ENCODE results near the gene ARHGAP6.

Gene ARHGAP6

GRCh38 chrX:11665168-11666111 lies at the start of gene ARHGAP6:
TSS of gene ARHGAP6 (minus strand) at chrX:11665920. CDS start at chrX:11664828, 1,092 bp downstream.
- no peak for DNase-seq (ENCODE audit: low read depth in 2 of 2, low spot score in 1 of 2)

- DNase-seq (ENCODE audit: low read depth in 2 of 2, low spot score in 1 of 2), result no peak
These were observed 39.2 kb upstream of the ARHGAP6 start for GRCh38 chrX:11704725-11705495.

GRCh38 chrX:11703855-11704254 lies 38.1 kb upstream of the ARHGAP6 start:
- no peak for DNase-seq (ENCODE audit: low read depth in 2 of 2, low spot score in 1 of 2)

GRCh38 chrX:11702965-11703631 lies 37.4 kb upstream of the ARHGAP6 start:
- DNase-seq (ENCODE audit: low read depth in 2 of 2, low spot score in 1 of 2), result no peak

GRCh38 chrX:11702420-11702819 lies 36.7 kb upstream of the ARHGAP6 start:
- DNase-seq (ENCODE audit: low read depth in 2 of 2, low spot score in 1 of 2), result no peak

GRCh38 chrX:11698702-11699101 lies 33.0 kb upstream of the ARHGAP6 start:
- DNase-seq (ENCODE audit: low read depth in 2 of 2, low spot score in 1 of 2), result no peak

GRCh38 chrX:11688201-11688600 lies 22.5 kb upstream of the ARHGAP6 start:
- no peak for DNase-seq (ENCODE audit: low read depth in 2 of 2, low spot score in 1 of 2)

GRCh38 chrX:11687157-11687556 lies 21.4 kb upstream of the ARHGAP6 start:
- no peak for DNase-seq (ENCODE audit: low read depth in 2 of 2, low spot score in 1 of 2)

- DNase-seq (ENCODE audit: low read depth in 2 of 2, low spot score in 1 of 2), result no peak
These were observed 17.3 kb upstream of the ARHGAP6 start for GRCh38 chrX:11683057-11683456.

GRCh38 chrX:11678158-11678557 lies 12.4 kb upstream of the ARHGAP6 start:
- DNase-seq (ENCODE audit: low read depth in 2 of 2, low spot score in 1 of 2), result no peak

GRCh38 chrX:11672213-11672612 lies 6.5 kb upstream of the ARHGAP6 start:
- no peak for DNase-seq (ENCODE audit: low read depth in 2 of 2, low spot score in 1 of 2)

GRCh38 chrX:11670316-11670715 lies 4.6 kb upstream of the ARHGAP6 start:
- DNase-seq (ENCODE audit: low read depth in 2 of 2, low spot score in 1 of 2), result no peak

GRCh38 chrX:11666952-11667685 lies 1.4 kb upstream of the ARHGAP6 start:
- DNase-seq (ENCODE audit: low read depth in 2 of 2, low spot score in 1 of 2), result no peak

- DNase-seq (ENCODE audit: low read depth in 2 of 2, low spot score in 1 of 2), result no peak
These were observed 444 bp upstream of the ARHGAP6 start for GRCh38 chrX:11666164-11666563.

GRCh38 chrX:11664211-11665167 lies 1.2 kb downstream of the ARHGAP6 start:
- DNase-seq (ENCODE audit: low read depth in 2 of 2, low spot score in 1 of 2), result no peak

- DNase-seq (ENCODE audit: low read depth in 2 of 2, low spot score in 1 of 2), result no peak
These were observed 1.9 kb downstream of the ARHGAP6 start for GRCh38 chrX:11663875-11664210.

- DNase-seq (ENCODE audit: low read depth in 2 of 2, low spot score in 1 of 2), result no peak
These were observed 10.3 kb downstream of the ARHGAP6 start for GRCh38 chrX:11655282-11656015.

GRCh38 chrX:11648705-11649519 lies 16.8 kb downstream of the ARHGAP6 start:
- DNase-seq (ENCODE audit: low read depth in 2 of 2, low spot score in 1 of 2), result no peak

Data from stimulated activated CD8-positive, alpha-beta memory T cell treated with anti-CD3 and anti-CD28 coated beads, Interleukin-4, amount 100 ng/mL, for 4 hours (primary cell).